GM19023 (cell line): Measurements from ENCODE around the gene NCK2.

Source experiments
- ATAC-seq: cut with Tn5 transposase; IDR thresholded peaks from one replicate; pipeline ENCODE4 v1.9.1; 2021; ENCODE audit warnings: mild to moderate bottlenecking, moderate library complexity; ENCODE audit not compliant: unreplicated experiment

NCK2 gene

DNA sequence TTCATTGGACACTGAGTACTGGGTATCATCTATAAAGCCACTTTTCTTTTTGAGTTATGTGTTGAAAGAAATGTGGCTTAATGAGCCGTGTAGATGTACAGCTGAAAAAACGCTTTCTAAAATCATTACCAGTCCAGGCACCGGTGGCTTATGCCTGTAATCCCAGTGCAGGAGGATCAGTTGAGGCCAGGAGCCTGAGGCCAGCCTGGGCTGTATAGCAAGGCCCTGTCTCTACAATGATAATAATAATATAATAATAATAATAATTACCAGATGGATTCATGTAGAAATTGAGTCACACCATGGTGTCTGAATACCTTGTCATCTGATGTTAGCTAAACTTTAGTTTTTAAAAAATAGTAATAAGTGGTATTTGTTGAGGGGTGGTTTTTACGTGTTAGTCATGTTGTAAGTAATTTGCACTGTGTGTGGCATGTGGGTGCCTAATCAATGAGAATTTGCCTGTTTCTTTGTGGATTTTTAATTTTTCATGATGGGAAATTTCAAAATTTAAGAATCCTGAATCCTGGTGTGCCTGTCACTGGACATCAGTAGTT is 30.1 kb downstream of the NCK2 start:
- no peak for ATAC-seq

- ATAC-seq = peak; percentile 37
Measured at GRCh38 chr2:105775809-105776559, 31.3 kb downstream of the NCK2 start.

GRCh38 chr2:105776560-105776928 is 31.8 kb downstream of the NCK2 start:
- no peak for ATAC-seq

DNA sequence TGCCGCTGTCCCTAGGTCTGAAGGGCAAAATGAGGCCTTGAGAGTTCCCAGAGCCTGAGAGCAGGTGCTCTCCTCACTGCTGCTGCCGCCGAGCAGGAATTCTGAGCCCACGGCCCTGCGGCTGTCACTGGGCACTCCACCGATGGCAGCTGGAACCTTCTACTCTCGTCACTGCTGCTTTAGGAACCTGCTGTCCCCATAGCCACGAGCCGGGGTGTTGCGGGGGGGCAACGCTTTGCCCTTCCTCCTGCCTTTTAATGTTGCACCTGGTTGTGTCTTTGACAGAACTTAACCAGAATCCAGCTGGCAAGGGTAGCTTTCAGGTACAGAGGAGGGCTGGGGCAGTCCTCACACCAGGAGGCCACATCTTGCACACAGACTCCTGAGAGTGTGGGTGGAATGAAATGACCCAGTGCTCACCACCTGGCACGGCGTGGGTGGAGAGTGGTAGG is 32.3 kb downstream of the NCK2 start:
- peak; percentile 47 for ATAC-seq

- ATAC-seq = no peak
Measured at GRCh38 chr2:105777506-105778055, 32.9 kb downstream of the NCK2 start.

GRCh38 chr2:105778080-105778607 is 33.4 kb downstream of the NCK2 start:
- ATAC-seq = no peak

DNA sequence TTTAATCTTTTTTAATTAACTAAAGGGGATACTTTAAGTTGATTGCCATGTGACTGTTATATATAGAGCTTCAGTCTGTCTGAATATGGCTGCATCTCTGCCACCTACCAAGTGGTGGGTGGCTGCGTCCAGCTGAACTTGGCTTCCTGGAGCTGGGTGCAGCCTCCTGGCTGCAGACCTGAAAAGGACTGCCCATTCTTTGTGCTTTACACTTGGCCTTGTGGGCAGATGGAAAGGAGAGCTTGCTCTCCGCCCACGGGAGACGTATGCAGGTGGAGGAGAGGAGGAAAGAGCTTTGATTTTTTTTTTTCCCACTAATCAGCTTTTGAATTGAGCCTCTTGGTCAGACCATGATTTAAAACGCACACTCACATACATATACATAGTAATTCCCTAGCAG is 34.7 kb downstream of the NCK2 start:
- ATAC-seq = no peak

- ATAC-seq = no peak
Measured at GRCh38 chr2:105780606-105781005, 35.9 kb downstream of the NCK2 start.

DNA sequence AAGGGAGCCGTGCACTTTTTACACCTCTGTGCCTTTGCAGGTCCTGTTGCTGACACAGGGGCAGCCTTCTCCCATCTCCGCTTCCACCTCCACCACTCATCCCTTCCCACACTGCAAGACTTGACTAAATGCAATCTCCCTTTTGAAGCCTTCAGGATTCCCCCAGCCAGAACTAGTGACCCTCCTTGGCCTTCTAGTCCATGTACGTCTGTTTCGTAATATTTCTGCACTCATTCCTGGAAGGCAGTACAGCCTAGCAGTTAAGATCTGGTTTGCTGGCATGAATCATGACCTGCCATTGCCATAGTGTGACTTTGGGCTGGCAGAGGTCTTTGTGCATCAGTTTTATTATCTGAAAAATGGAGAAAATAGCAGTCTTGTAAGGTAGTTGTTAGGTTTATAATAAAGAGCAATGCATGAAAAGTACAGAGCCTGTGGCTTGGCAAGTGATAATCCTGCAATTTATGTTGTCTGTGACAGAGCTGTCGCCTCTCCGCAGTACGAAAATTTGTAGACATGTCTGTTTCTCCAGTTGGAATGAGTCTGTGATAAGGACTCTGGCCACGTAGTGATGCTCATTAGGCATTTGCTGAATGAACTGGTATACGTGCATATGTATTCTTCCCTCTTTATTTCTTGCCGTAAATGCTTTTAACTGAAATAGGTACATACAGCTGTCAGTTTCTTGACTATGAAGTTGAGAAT is 36.7 kb downstream of the NCK2 start:
- ATAC-seq = no peak

- ATAC-seq = no peak
Measured at GRCh38 chr2:105782123-105782522, 37.4 kb downstream of the NCK2 start.

DNA sequence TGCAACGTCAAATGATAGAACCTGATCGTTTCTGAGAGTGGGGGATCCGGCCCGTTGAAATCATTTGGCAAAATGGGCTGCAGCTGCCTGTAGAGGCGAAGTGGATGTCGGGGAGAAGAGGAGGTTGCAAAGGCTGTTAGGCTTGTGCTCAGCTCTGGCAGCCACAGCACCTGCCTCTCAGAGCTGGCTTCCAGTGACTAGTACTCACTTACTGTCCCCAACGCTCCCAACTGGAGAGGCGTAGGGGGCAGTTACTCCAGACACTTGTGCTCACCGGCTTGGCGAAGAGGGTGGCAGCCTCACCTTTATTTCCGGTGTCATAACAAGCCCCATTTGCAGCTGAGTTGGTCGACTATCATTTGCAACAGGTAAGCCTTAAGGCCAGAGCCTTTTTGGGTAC is 37.9 kb downstream of the NCK2 start:
- ATAC-seq = no peak

DNA sequence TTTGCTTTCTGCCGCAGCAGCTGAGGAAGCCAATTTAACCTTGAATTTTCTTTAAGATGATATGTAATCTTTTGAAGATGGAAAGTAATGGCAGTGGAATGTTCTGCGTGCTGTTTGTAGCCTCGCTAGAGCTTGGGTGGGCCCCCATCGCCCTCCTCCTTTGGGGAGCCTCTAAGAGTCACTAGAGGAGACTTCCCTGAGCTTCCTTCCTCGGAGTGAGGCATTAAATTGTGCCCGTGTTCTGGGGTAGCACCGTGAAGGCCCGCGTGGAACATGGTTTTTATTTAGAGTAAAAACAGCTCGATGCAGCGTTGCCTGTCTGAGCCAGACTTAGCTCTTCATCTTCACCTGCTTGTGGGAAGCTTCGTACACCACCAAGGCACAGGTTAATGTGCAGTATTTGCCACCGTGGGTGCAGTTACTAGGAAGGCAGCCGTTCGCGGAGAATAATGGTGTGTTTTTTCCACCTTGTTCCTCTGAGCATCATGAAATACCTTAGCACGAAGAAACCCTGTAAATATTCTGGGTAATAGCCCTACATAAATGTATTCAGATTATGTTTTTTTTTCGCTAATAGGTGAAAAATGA is 38.5 kb downstream of the NCK2 start:
- ATAC-seq = no peak

GRCh38 chr2:105783972-105784371 is 39.3 kb downstream of the NCK2 start:
- ATAC-seq = no peak

- ATAC-seq = no peak
Measured at GRCh38 chr2:105784589-105784988, 39.9 kb downstream of the NCK2 start.

DNA sequence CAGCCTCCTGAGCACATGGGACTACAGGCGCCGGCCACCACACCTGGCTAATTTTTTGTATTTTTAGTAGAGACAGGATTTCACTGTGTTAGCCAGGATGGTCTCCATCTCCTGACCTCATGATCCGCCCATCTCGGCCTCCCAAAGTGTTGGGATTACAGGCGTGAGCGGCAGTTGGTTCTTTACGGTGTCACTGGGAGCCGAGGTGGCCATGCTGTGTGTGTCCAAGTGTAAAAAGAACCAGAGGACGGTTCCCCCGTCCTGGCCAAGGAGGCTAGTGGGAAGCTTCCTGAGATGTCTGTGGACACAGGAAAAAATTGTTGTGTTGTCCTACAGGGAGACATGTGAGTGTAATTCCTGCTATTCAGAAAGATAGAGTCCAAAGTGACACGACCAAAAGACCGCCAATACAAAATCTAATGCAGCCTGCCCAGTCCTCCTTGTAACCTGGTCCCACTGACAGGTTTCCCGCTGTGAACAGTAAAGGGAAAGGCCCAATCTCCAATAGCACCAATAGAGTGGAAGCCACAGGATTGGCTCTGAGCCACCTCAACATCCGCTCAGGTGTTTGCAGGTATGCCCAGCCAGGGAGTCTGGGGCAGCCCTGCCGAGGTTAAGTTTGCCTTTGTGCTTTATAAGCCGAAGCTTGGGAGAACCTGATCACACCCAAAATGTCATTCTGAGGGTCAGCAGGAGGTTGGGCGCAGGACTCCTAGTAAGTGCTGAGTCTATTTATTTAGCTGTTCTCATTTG is 40.6 kb downstream of the NCK2 start:
- no peak for ATAC-seq

- ATAC-seq = no peak
Measured at GRCh38 chr2:105786231-105787230, 41.8 kb downstream of the NCK2 start.

DNA sequence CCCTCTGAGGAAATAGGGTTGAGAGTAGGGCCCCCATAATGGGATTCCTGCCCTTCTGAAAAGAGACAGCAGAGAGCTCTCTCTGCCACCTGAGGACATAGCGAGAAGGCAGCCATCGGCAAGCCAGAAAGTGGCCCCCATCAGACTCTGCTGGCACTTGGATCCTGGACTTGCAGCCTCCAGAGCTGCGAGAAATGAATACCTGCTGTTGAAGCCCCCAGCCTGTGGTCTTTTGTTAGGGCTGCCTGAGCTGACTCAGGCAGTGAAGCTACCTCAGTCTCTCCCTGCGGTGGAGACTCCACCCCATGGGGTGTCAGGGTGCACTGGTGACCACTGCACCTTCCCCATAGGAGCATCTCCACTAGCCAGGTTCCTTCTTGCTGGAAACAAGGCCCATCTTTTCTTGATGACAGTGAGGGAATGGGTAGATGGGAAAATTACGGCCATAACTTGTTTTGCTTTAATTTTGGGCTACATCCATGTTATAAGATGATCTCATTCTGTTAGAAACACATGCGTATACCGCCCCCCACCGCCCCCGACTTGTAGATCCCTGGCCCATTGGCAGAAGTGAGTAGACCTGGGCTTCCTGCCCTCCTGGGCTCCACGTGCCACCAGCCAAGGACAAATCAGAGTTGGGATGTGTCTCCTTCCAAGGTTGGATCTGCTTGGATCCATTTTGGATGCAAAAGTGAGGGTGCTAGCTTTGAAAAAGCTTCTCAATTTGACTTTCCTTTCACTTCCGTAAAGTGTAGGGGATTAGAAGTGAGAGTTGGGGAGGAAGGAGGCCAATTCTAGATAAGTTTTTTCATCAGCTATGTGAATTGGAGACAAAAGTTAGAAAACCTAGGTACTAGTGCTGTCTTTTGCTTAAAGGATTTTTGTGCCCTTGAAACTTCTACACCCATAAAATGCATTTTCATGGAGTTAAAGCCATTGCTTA is 42.9 kb downstream of the NCK2 start:
- no peak for ATAC-seq

- ATAC-seq = no peak
Measured at GRCh38 chr2:105788670-105789290, 44.1 kb downstream of the NCK2 start.
